Measurements from ENCODE around the gene PALD1.
"Not testable (repeated sequence)": the region's sequence is repeated elsewhere in the genome, so short reads cannot be mapped to it uniquely, and the experiment has no call there.

The PALD1 gene

GRCh38 chr10:70578371-70578947, 99.9 kb downstream of the PALD1 start:
- no peak for TF ChIP-seq CTCF (IDR thresholded peaks at IDR 0.05; ENCODE audit: control insufficient read depth, insufficient read depth, low read depth, low read length, missing control alignments)
- no peak for DNase-seq (ENCODE audit: low read depth)
- H3K4me3 ChIP-seq (ENCODE audit: control insufficient read depth, low read depth, low read length) = no peak overlapping the region

GRCh38 chr10:70579234-70580002, 100.9 kb downstream of the PALD1 start:
- H3K4me3 ChIP-seq (ENCODE audit: control insufficient read depth, low read depth, low read length) = no peak overlapping the region
- no peak for TF ChIP-seq CTCF (IDR thresholded peaks at IDR 0.05; ENCODE audit: control insufficient read depth, insufficient read depth, low read depth, low read length, missing control alignments)
- no peak for DNase-seq (ENCODE audit: low read depth)

- not testable (repeated sequence) for H3K4me3 ChIP-seq (ENCODE audit: control insufficient read depth, low read depth, low read length); DNase-seq (ENCODE audit: low read depth)
These were observed 102.6 kb downstream of the PALD1 start for GRCh38 chr10:70581176-70581575.

GRCh38 chr10:70582793-70583668, 104.5 kb downstream of the PALD1 start:
- H3K4me3 ChIP-seq (ENCODE audit: control insufficient read depth, low read depth, low read length) = no peak overlapping the region
- DNase-seq (ENCODE audit: low read depth) = no peak
- no peak for TF ChIP-seq CTCF (IDR thresholded peaks at IDR 0.05; ENCODE audit: control insufficient read depth, insufficient read depth, low read depth, low read length, missing control alignments)

- no peak overlapping the region for H3K4me3 ChIP-seq (ENCODE audit: control insufficient read depth, low read depth, low read length)
- TF ChIP-seq CTCF (IDR thresholded peaks at IDR 0.05; ENCODE audit: control insufficient read depth, insufficient read depth, low read depth, low read length, missing control alignments) = no peak
- no peak for DNase-seq (ENCODE audit: low read depth)
These were observed 105.1 kb downstream of the PALD1 start for GRCh38 chr10:70583669-70584037.

- no peak for TF ChIP-seq CTCF (IDR thresholded peaks at IDR 0.05; ENCODE audit: control insufficient read depth, insufficient read depth, low read depth, low read length, missing control alignments)
- H3K4me3 ChIP-seq (ENCODE audit: control insufficient read depth, low read depth, low read length) = no peak overlapping the region
- DNase-seq (ENCODE audit: low read depth) = no peak
These were observed 105.8 kb downstream of the PALD1 start for GRCh38 chr10:70584366-70584765.

Measured in AG09309 (cell line).